Mucosa of gallbladder (tissue), 1 donor: Measurements from ENCODE around the gene TSEN2. TPM values are rescaled to one million over a fixed set of nuclear protein-coding genes. Genes with fewer than 3 reads are reported as not detected.
"Not testable (repeated sequence)": the region's sequence is repeated elsewhere in the genome, so short reads cannot be mapped to it uniquely, and the experiment has no call there.

Experiments used
- DNase-seq: peaks from one replicate; pipeline ENCODE4 v3.0.0-alpha.2; 2020; ENCODE audit warnings: low spot score
- total RNA-seq: library from RNA; stranded (reverse); gene quantifications from one replicate; pipeline ENCODE4 v1.2.1, GENCODE V29; 2021
- donor health status: DM: no; HTN: no; CAD: no.

Gene TSEN2
- total RNA-seq, 1 donor from 2014 or later, result 13.6 TPM

GRCh38 chr3:12472000-12472610 is 12.2 kb upstream of the TSEN2 start:
- DNase-seq, result no peak

- no peak for DNase-seq
Observed at GRCh38 chr3:12472796-12473195, 11.5 kb upstream of the TSEN2 start.

DNA sequence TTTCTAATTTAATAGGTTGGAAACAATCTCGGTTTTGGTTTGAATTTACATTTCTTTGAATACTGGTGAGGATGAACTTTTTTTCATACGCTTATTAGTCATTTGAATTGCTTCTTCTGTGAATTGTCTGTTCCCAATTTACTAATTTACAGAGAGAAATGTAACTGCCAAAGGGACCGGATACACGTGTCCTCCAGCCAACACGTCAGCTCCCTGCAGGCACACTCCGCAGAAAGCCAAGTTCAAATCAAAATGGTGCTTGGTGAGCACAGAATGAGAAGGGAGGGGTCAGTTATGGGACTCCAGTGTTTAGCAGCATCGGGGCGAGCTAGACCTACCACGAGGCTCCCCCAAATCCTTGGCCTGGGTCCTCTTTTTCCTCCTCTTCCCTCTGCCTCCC is 10.8 kb upstream of the TSEN2 start:
- DNase-seq, result no peak

DNA sequence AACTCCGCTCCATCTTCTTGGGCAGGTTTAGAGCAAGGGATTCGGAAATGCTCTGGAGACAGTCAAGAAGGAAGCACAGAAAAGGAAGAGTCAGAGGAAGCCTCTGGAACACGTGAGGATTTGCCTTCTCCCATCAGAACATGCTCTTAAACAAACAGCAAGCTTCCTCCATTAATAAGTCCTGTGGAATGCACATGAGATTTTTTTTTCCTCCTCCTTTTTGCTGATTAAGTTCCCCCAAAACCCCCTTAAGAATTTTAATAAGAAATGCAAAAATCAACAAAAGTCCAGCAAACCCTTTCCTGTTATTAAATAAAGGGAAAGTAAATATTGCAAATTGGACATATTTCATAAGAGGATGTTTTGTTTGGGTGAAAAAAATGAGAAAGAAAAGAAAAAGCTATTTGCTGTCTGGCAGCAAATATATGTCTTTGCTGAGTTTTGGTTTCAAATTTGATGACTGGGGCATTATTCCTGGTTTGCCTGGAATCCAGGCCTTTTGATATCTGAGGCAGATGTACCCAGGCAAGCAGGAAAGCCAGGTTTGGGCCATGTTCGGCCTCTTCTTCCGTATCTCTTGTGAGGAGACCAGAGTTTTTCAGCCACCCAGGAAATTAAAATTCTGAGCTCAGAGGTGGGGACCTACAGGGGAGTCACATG is 7.9 kb upstream of the TSEN2 start:
- DNase-seq, result no peak

DNA sequence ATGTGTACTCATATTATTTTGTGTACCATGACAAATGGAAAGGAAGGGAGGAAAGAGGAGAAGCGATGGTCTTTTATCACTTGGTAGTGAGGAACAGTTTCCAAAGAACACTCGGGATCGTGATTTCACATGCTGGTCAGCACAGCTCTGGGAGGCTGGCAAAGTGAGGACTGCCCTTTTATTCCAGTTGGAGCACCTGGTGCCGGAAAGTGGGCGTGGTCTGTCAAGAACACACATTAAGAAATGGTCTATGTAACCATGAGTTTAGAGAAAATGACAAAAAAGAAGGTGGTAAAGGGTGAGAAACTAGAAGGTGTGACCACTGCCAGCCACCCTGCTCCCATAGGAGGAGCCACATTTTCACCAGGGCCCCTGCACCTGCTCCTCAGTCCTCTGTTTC is 7.0 kb upstream of the TSEN2 start:
- DNase-seq, result no peak

- no peak for DNase-seq
Observed at GRCh38 chr3:12478326-12478725, 6.0 kb upstream of the TSEN2 start.

DNA sequence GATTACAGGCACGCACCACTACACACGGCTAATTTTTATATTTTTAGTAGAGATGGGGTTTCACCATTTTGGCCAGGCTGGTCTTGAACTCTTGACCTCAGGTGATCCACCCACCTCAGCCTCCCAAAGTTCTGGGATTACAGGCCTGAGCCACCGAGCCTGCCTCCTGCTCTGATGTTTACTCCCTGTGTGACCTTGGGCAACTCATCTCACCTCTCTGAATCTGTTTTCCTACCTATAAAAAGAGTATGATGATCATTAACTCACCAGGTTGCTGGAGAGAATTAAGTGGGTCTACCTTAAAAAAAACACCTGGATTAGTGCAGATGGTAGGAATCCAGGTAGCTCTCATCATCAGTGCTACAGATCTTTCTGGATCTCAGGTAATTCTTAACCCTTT is 5.1 kb upstream of the TSEN2 start:
- DNase-seq, result not testable (repeated sequence)

- peak; percentile 66 for DNase-seq
Observed at GRCh38 chr3:12479919-12480427, 4.3 kb upstream of the TSEN2 start.

DNA sequence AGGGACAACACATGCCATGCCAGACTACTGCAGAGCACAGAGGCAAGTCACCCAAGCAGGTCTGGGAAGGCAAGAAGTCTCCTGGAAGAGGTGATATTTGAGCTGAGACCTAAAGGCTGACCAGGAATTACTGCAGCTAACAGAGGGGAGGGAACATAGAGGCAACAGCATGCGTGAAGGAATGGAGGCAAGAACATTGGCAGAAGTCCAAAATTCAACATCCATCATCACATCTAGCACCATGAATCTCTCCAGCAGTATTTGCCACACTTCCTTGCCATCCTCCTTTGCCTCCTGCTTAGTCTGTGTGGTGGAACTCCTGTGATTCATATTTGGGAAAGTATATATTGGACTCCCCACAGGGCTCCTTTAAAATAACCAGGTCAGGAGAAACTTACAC is 870 bp upstream of the TSEN2 start:
- DNase-seq, result no peak

DNA sequence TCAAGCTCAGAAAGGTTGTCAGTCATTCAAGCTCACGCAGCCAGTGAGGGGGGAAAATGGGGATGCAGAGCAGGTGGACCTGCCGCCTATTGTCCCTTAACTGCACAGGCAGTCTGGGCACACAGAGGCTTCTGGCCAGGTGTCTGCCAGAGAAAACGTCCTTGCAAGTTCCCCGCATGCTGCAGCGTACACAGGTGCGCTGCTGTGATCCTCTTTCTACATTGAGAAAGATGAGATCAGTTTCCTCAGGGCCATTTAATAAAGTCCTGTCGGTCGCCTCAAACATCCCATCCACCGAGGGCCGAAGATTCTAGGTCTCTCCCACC is 445 bp upstream of the TSEN2 start:
- DNase-seq, result no peak

- DNase-seq, result no peak
Observed at GRCh38 chr3:12484983-12485327, 675 bp downstream of the TSEN2 start.

GRCh38 chr3:12486001-12486400 is 1.7 kb downstream of the TSEN2 start:
- no peak for DNase-seq

- no peak for DNase-seq
Observed at GRCh38 chr3:12486916-12487315, 2.6 kb downstream of the TSEN2 start.

DNA sequence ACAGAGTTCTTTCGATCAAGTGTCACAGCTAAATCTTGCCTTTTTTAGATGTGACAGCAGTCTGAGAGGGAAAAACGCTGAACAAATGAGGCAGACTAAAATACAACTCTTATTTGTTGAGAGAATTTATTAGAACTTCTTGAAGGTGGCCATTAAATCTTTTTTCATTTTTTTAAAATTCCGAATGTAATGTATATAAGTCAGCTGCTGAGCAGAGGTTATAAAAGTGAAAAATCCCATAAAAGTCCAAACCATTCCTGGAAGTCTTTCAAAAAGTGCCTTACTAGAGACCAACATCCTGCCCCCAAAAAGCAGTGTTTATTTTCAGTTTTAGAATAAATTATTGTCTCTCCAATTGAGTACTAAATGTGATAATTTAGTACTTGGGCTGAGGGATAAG is 3.1 kb downstream of the TSEN2 start:
- no peak for DNase-seq

DNA sequence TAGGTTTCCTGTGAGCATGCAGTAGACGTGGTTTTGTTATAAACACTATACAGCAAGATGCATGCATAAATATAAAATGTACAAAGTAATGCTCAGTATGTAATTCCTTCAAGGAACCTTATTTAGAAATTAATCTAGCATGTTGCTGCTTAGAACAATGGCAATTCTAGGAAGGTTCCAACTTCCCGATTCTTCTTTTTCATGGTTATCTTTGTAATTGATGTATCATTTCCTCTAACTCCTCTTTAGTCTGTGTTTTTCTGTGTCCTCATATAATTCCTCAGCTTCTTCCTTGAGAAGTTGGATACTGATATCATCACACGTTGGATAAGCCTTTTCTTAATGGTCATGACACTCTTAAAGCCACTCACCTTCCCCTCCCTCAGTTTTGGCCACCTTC is 3.5 kb downstream of the TSEN2 start:
- no peak for DNase-seq

DNA sequence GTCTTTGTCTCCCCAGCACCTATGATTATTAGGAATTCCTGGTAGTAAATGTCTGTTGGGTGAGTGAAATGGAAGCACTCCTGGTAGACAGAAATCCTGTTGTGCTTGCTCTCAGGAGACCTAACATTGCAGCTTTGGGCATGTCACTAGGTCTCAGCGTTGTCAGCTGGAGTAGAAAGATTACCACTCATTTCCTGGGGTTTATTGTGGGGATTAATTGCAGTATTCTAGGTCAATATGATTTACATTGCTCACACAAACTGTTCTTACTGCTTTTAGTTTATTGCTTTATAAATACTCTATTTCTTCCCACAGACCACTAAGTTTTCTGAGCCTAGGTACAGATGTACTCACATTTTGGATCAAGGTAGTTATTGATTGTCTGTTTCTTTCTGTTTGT is 5.1 kb downstream of the TSEN2 start:
- DNase-seq, result no peak

GRCh38 chr3:12489832-12490231 is 5.6 kb downstream of the TSEN2 start:
- DNase-seq, result no peak

- no peak for DNase-seq
Observed at GRCh38 chr3:12490547-12490946, 6.3 kb downstream of the TSEN2 start.

DNA sequence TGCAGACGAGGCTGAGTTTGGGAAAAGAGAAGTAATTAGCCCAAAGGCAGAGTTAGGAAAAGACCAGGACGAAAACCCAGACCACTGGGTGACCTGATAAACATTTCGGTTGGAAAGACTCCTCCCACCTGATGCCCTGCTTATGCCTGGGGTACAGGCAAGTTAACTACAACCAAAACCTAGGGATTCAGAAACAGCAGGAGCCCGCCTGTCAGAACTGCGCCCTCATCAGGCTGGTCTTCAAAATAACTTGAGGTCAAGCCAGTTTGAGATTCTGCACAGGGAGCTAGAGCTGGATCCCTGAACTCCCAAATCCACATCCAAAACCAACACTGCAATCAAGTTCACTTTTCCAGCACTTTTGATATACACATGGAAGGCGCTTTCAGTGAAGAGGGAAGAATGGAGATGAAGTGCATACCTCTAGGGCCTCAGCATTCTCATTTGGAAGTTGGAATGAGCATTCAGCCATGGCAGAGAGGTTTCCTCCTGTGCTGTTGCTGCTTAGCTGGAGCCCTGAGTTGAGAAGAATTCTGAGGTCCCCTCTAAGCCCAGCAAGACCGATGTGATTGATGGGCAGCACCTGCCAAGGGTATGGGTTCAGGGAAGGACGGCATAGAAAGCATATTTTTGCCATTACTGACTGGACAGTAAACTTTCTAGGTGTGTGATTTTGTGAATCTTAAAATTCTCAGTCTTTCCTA is 11.6 kb downstream of the TSEN2 start:
- no peak for DNase-seq

DNA sequence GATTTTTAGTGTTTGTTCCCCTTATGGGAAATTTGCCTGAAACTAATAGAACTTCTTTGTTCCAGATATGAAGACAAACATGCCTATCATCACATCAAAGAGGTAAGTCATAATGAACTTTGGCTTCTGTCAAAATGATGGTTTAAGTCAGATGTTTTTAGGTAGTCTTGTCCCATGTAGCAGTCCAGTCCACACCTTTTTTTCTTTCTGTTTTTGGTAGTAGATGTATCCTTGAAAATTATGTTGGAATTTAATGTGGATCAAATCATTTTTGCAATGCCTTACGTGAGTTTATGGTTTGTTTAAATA is 12.1 kb downstream of the TSEN2 start:
- no peak for DNase-seq

- DNase-seq, result no peak
Observed at GRCh38 chr3:12499474-12499873, 15.2 kb downstream of the TSEN2 start.

DNA sequence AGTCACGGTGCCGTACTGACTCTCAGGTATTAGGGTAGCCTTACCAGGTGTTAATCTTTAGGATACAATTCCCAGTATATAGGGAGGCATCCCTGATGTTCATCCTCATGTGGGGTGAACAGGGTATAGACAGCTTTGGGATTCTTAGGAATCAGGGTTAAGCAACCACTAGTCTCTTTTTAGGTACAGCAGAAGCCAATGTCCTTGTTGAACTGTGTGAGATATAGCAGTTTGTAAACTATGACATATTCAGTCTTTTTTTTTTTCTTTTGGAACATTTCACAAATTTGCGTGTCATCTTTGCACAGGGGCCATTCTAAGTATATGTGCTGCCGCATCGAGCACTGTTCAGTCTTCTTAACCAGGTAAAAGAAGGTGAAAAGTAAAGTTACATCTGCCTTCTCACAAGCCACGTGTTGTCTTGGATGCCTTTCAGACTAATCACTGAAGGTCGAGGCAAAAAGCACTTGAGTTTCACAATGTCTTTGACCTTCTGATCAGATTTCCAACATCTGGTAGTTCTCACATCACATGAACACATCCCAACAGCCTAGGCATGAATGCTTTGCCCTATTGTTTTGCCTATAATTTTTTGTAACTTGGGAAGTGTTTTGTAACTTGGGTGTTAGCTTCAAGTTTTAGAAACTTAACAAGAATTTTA is 17.2 kb downstream of the TSEN2 start:
- no peak for DNase-seq
